ENCODE measurements around the gene NDUFAF2. TPM values are rescaled to one million over a fixed set of nuclear protein-coding genes. Genes with fewer than 3 reads are reported as not detected.

NDUFAF2 gene
- total and polyA plus RNA-seq, 2 of the 8 experiments (the other 6 are each of a cell fraction or from before 2014, with no cell fraction given), result 10.7 to 46.5 TPM

- Histone ChIP-seq H2BK12ac (ENCODE audit: low read depth, low read length) (no peak overlapping the region), H3K79me2 (ENCODE audit: control insufficient read depth in 1 of 2, insufficient read depth in 2 of 2, low read length in 2 of 2) (peaks cover 0 to 18% of the 10 kb centered on the region in 2 experiments; a peak in 2 of 4 replicates), H4K20me1 (replicated peaks in 1 of 2; ENCODE audit: control insufficient read depth in 1 of 2, insufficient read depth in 2 of 2, low read length in 2 of 2) (no peaks in the 10 kb centered on the region), H3K27ac (ENCODE audit: low read depth, low read length) (no peak overlapping the region), H3K27me3 (replicated peaks in 1 of 4; ENCODE audit: control insufficient read depth in 3 of 4, extremely low read depth in 1 of 4, insufficient read depth in 3 of 4, low read length in 3 of 4) (no peaks in the 10 kb centered on the region), H3K4me2 (ENCODE audit: insufficient read depth in 1 of 2, low read depth in 2 of 2, low read length in 2 of 2) (no peak overlapping the region), H3K14ac (ENCODE audit: insufficient read length) (no peak overlapping the region), H3K36me3 (ENCODE audit: control insufficient read depth in 2 of 4, insufficient read depth in 4 of 4, low read length in 3 of 4) (no peaks in the 10 kb centered on the region), H3K56ac (replicated peaks; ENCODE audit: insufficient read length, low read depth, low read length) (no peak overlapping the region), H2BK20ac (ENCODE audit: low read length) (no peak overlapping the region), H3K4ac (replicated peaks; ENCODE audit: insufficient read length, low read depth, low read length) (no peak overlapping the region), H3K4me1 (replicated peaks in 1 of 4; ENCODE audit: control insufficient read depth in 3 of 4, insufficient read depth in 4 of 4, low read length in 3 of 4) (no peaks in the 10 kb centered on the region), H3K23ac (ENCODE audit: insufficient read length) (no peak overlapping the region), H3K4me3 (ENCODE audit: extremely low read depth in 1 of 4, insufficient read depth in 2 of 4, low read depth in 3 of 4, low read length in 4 of 4) (no peak overlapping the region), H3K18ac (ENCODE audit: extremely low read depth, low read length) (no peak overlapping the region), H2AFZ (ENCODE audit: low read length) (no peak overlapping the region), H3K9ac (replicated peaks in 1 of 4; ENCODE audit: extremely low read depth in 1 of 4, low read depth in 3 of 4, low read length in 3 of 4) (no peak overlapping the region), H4K5ac (ENCODE audit: insufficient read length, low read depth, low read length) (no peak overlapping the region), H3K79me1 (ENCODE audit: low read depth, low read length) (no peaks in the 10 kb centered on the region), H4K8ac (ENCODE audit: extremely low read depth, insufficient read depth, low read length) (no peak overlapping the region), H2BK5ac (ENCODE audit: low read depth, low read length) (no peak overlapping the region), H2AK5ac (ENCODE audit: low read depth, low read length) (no peak overlapping the region), H2BK120ac (replicated peaks; ENCODE audit: low read depth, low read length) (no peak overlapping the region), H3K23me2 (ENCODE audit: low read depth, low read length) (no peaks in the 10 kb centered on the region), H2BK15ac (ENCODE audit: low read length) (no peak overlapping the region), H4K91ac (replicated peaks; ENCODE audit: insufficient read length, low read length) (no peak overlapping the region), H3K9me3 (ENCODE audit: insufficient read depth in 2 of 2, low read depth in 1 of 2, low read length in 1 of 2) (no peaks in the 10 kb centered on the region)
- 63% methylated on average over 2 of the region's 2 CpGs; no CpG with 5 or more reads in 1 of the 2 experiments for WGBS, 2 experiments (ENCODE audit: extremely low coverage in 1 of 2, insufficient coverage in 1 of 2, insufficient read length in 1 of 2, insufficient replicate concordance in 2 of 2, low coverage in 1 of 2, low lambda C conversion rate in 2 of 2, missing lambda C conversion rate in 1 of 2)
- peak; percentile 62 for FAIRE-seq
- ChIA-PET CTCF (ENCODE audit: partially characterized antibody) (interaction anchor here (0.7 to 1.6 kb wide), 14 partner anchors 10 to 361 kb away, joined by 3 to 6 read pairs (median 3); no protein-coding TSS in a partner anchor), POLR2A (ENCODE audit: partially characterized antibody) (interaction anchor here (1.0 kb wide), 1 partner anchor 260 kb away, joined by 3 read pairs; no protein-coding TSS in a partner anchor)
- TF ChIP-seq RAD21 (IDR thresholded peaks at IDR 0.05 in 1 of 2, conservative IDR thresholded peaks at IDR 0.05 in 1 of 2; ENCODE audit: low read depth in 2 of 2, low read length in 2 of 2), result peak; percentile 61 to 65
- TF ChIP-seq BCL11A (IDR thresholded peaks at IDR 0.05; ENCODE audit: low read depth in 2 of 2, low read length in 2 of 2), result no peak
- peak in 2 of 3 experiments; percentile 29 to 43; a peak in 2 of 4 replicates for TF ChIP-seq CTCF (IDR thresholded peaks at IDR 0.05; ENCODE audit: control extremely low read depth in 1 of 3, insufficient read depth in 1 of 3, low read depth in 1 of 3, low read length in 3 of 3)
- no peak for DNase-seq (ENCODE audit: low read depth in 1 of 2, low spot score in 2 of 2)
Observed at GRCh38 chr5:60960591-60960990, 15.6 kb downstream of the NDUFAF2 start.
